Measurements from ENCODE around the gene CACNA2D3. TPM values are rescaled to one million over a fixed set of nuclear protein-coding genes. Genes with fewer than 3 reads are reported as not detected.

CACNA2D3 gene
- total RNA-seq, 6 donors from 2014 or later, result 2.9 to 16.8 (median 4.9) TPM

DNA sequence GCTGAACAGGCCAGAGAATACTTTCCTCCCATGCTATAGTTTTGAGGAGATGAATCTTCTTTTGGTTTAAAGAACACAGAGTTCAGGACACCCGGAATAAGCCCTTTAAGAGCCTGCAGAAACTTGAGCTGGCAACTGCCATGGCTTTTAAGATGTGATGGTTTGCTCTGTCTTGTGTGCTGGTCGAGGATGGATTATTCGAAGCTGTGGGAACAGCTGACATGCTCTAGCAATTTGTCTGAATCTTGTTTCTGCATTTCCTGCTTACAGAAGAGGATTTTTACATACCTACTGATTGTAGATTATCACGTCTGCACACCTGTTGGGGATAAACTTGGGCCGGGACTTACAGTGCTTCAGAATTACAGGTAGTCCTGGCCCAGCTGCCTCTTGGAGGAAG, 408.6 kb downstream of the CACNA2D3 start:
- Histone ChIP-seq H3K4me3 (no peak overlapping the region), H3K27me3 (no peaks in the 10 kb centered on the region), H3K27ac (no peak overlapping the region), H3K4me1 (no peaks in the 10 kb centered on the region), H3K9me3 (peaks cover 0 to 8% (median 4%) of the 10 kb centered on the region in 4 donors), H3K36me3 (no peaks in the 10 kb centered on the region)
- 54 to 59% methylated on average over 5 of the region's 5 CpGs for WGBS, 2 donors
- TF ChIP-seq POLR2A (IDR thresholded peaks at IDR 0.05) (no peak), EP300 (IDR thresholded peaks at IDR 0.05) (no peak), CTCF (IDR thresholded peaks at IDR 0.05) (no peak), POLR2AphosphoS5 (IDR thresholded peaks at IDR 0.05) (no peak)
- DNase-seq (no peak), ATAC-seq (ENCODE audit: low FRiP score in 2 of 2) (no peak)

GRCh38 chr3:54531741-54532140, 409.4 kb downstream of the CACNA2D3 start:
- Histone ChIP-seq H3K4me1 (no peaks in the 10 kb centered on the region), H3K4me3 (no peak overlapping the region), H3K27ac (no peak overlapping the region), H3K9me3 (peaks cover 0 to 2% (median 0%) of the 10 kb centered on the region in 4 donors), H3K36me3 (no peaks in the 10 kb centered on the region), H3K27me3 (no peaks in the 10 kb centered on the region)
- TF ChIP-seq POLR2AphosphoS5 (IDR thresholded peaks at IDR 0.05) (no peak), CTCF (IDR thresholded peaks at IDR 0.05) (no peak), POLR2A (IDR thresholded peaks at IDR 0.05) (no peak), EP300 (IDR thresholded peaks at IDR 0.05) (no peak)
- no peak for DNase-seq
- no peak for ATAC-seq (ENCODE audit: low FRiP score in 2 of 2)
- 82 to 86% methylated on average over 6 of the region's 6 CpGs for WGBS, 2 donors

DNA sequence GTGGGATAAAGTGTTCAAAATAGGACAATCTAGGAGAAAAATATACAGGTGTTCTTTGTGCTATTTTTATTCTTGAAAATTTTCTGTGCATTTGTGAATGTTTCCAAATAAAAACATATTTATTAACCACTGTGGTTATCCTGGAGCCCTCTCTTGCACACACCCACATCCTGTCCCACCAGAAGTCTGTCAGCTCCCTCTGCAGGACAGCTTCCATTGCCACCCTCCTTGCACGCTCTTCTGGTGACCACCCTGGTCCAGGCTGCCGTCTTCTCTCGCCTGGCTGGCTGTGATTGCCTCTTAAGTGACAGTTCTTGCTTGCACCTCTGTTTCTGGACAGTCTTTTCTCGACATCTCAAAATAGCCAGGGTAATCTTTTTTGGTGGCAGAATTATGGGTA, 411.5 kb downstream of the CACNA2D3 start:
- Histone ChIP-seq H3K4me1 (no peaks in the 10 kb centered on the region), H3K27me3 (no peaks in the 10 kb centered on the region)
- WGBS, 2 donors, result 50 to 66% methylated on average over 4 of the region's 4 CpGs

GRCh38 chr3:54535619-54536018, 413.3 kb downstream of the CACNA2D3 start:
- Histone ChIP-seq H3K27me3 (no peaks in the 10 kb centered on the region), H3K4me3 (no peak overlapping the region), H3K27ac (no peak overlapping the region), H3K9me3 (no peaks in the 10 kb centered on the region), H3K4me1 (no peaks in the 10 kb centered on the region), H3K36me3 (no peaks in the 10 kb centered on the region)
- no peak for DNase-seq
- 79 to 86% methylated on average over 1 of the region's 1 CpG for WGBS, 2 donors
- ATAC-seq (ENCODE audit: low FRiP score in 2 of 2), result no peak
- TF ChIP-seq EP300 (IDR thresholded peaks at IDR 0.05), result no peak
- TF ChIP-seq CTCF (IDR thresholded peaks at IDR 0.05), result no peak
- no peak for TF ChIP-seq POLR2A (IDR thresholded peaks at IDR 0.05)
- TF ChIP-seq POLR2AphosphoS5 (IDR thresholded peaks at IDR 0.05), result no peak

More for the DNA sequence above, 411.5 kb downstream of the CACNA2D3 start:
- TF ChIP-seq POLR2AphosphoS5 (IDR thresholded peaks at IDR 0.05), result no peak
- no peak for TF ChIP-seq EP300 (IDR thresholded peaks at IDR 0.05)
- TF ChIP-seq POLR2A (IDR thresholded peaks at IDR 0.05), result no peak
- TF ChIP-seq CTCF (IDR thresholded peaks at IDR 0.05), result no peak
- DNase-seq, result no peak
- no peaks in the 10 kb centered on the region for H3K9me3 ChIP-seq
- H3K36me3 ChIP-seq, result no peaks in the 10 kb centered on the region
- H3K4me3 ChIP-seq, result no peak overlapping the region
- no peak overlapping the region for H3K27ac ChIP-seq
- ATAC-seq (ENCODE audit: low FRiP score in 2 of 2), result no peak

GRCh38 chr3:54536450-54536849, 414.1 kb downstream of the CACNA2D3 start:
- TF ChIP-seq EP300 (IDR thresholded peaks at IDR 0.05), result no peak
- no peak for TF ChIP-seq POLR2AphosphoS5 (IDR thresholded peaks at IDR 0.05)
- TF ChIP-seq CTCF (IDR thresholded peaks at IDR 0.05), result no peak
- no peak for TF ChIP-seq POLR2A (IDR thresholded peaks at IDR 0.05)
- H3K4me1 ChIP-seq, result no peaks in the 10 kb centered on the region
- H3K27ac ChIP-seq, result no peak overlapping the region
- no peaks in the 10 kb centered on the region for H3K36me3 ChIP-seq
- 38 to 71% methylated on average over 1 to 2 of the region's 2 CpGs for WGBS, 2 donors
- H3K27me3 ChIP-seq, result no peaks in the 10 kb centered on the region
- H3K4me3 ChIP-seq, result no peak overlapping the region
- no peak for DNase-seq
- ATAC-seq (ENCODE audit: low FRiP score in 2 of 2), result no peak
- H3K9me3 ChIP-seq, result no peaks in the 10 kb centered on the region

Data from upper lobe of left lung (tissue), 6 donors.